ENCODE results near the gene ZC2HC1C. TPM values are rescaled to one million over a fixed set of nuclear protein-coding genes. Genes with fewer than 3 reads are reported as not detected.

ZC2HC1C gene
- total and polyA plus RNA-seq, 2 of the 13 experiments (the other 11 are each of a cell fraction or from before 2014, with no cell fraction given), result 3.3 to 3.5 TPM

- TF ChIP-seq, protein P1, sequence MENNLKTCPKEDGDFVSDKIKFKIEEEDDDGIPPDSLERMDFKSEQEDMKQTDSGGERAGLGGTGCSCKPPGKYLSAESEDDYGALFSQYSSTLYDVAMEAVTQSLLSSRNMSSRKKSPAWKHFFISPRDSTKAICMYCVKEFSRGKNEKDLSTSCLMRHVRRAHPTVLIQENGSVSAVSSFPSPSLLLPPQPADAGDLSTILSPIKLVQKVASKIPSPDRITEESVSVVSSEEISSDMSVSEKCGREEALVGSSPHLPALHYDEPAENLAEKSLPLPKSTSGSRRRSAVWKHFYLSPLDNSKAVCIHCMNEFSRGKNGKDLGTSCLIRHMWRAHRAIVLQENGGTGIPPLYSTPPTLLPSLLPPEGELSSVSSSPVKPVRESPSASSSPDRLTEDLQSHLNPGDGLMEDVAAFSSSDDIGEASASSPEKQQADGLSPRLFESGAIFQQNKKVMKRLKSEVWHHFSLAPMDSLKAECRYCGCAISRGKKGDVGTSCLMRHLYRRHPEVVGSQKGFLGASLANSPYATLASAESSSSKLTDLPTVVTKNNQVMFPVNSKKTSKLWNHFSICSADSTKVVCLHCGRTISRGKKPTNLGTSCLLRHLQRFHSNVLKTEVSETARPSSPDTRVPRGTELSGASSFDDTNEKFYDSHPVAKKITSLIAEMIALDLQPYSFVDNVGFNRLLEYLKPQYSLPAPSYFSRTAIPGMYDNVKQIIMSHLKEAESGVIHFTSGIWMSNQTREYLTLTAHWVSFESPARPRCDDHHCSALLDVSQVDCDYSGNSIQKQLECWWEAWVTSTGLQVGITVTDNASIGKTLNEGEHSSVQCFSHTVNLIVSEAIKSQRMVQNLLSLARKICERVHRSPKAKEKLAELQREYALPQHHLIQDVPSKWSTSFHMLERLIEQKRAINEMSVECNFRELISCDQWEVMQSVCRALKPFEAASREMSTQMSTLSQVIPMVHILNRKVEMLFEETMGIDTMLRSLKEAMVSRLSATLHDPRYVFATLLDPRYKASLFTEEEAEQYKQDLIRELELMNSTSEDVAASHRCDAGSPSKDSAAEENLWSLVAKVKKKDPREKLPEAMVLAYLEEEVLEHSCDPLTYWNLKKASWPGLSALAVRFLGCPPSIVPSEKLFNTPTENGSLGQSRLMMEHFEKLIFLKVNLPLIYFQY (CRISPR knock-in tag; IDR thresholded peaks at IDR 0.05; ENCODE audit: borderline replicate concordance), result no peak
- TF ChIP-seq MYC (CRISPR knock-in tag; IDR thresholded peaks at IDR 0.05; ENCODE audit: borderline replicate concordance), result no peak
- no peak for TF ChIP-seq ZNF570 (CRISPR knock-in tag; IDR thresholded peaks at IDR 0.05; ENCODE audit: borderline replicate concordance)
- no peak for TF ChIP-seq ZNF121 (CRISPR knock-in tag; IDR thresholded peaks at IDR 0.05)
- no peak for TF ChIP-seq MED8 (CRISPR knock-in tag; IDR thresholded peaks at IDR 0.05; ENCODE audit: insufficient replicate concordance)
Measured at GRCh38 chr14:75053396-75054291, 15.8 kb upstream of the ZC2HC1C start (continued).

DNA sequence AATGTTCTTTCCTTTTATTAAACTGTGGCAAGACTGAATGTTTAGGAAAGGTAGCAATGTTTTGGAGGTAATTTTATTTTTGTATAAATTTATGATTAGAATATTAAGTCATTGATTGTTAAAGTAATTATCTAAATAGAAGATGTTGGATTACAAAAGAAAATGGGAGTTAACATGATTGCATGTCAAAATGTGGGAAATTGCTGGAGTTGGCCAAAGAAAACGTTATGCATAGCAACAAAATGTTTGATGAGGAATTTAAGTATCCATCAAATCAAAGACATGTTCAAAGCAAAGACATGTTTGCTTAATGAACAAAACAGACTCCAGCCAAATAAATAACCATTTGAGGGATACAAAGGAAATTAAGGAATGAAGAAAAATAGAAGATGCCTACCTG, 15.0 kb upstream of the ZC2HC1C start:
- no peaks in the 10 kb centered on the region for H3K9me3 ChIP-seq (ENCODE audit: low read length)
- H2AFZ ChIP-seq (ENCODE audit: low read length), result no peak overlapping the region
- H3K4me3 ChIP-seq (replicated peaks in 1 of 3; ENCODE audit: insufficient read depth in 1 of 3, low read depth in 2 of 3, low read length in 3 of 3), result no peak overlapping the region
- no TSS peak for BruUV-seq (replicated peaks)
- peaks cover 20% of the 10 kb centered on the region for H3K4me1 ChIP-seq (ENCODE audit: insufficient read depth, low read length)
- in situ Hi-C loops (cut with HindIII; ENCODE audit: extremely low pct_ligation_motif_present, low pct_unique_long_range_greater_than_20kb), result no loop called here
- FAIRE-seq, result no peak
- intact Hi-C loops (cut with micrococcal nuclease; ENCODE audit: unreplicated experiment), result no loop called here
- peaks cover 16% of the 10 kb centered on the region for H3K79me2 ChIP-seq (ENCODE audit: insufficient read depth, low read length)
- H3K27ac ChIP-seq (ENCODE audit: extremely low read length, insufficient read depth, low read length), result no peak overlapping the region
- ChIA-PET CTCF (ENCODE audit: low intra/inter-chr PET ratio, low total read pairs) (no interaction called here), POLR2A (no interaction called here)
- H3K36me3 ChIP-seq (replicated peaks in 1 of 2; ENCODE audit: control insufficient read depth in 1 of 2, insufficient read depth in 2 of 2, low read length in 2 of 2), result no peaks in the 10 kb centered on the region; a peak in 2 of 5 replicates
- no peaks in the 10 kb centered on the region for H4K20me1 ChIP-seq (ENCODE audit: insufficient read depth, low read length)
- WGBS (ENCODE audit: low lambda C conversion rate), result 84% methylated on average over 1 of the region's 1 CpG
- H3K27me3 ChIP-seq (ENCODE audit: control insufficient read depth in 1 of 2, insufficient read depth in 2 of 2, low read length in 2 of 2), result no peaks in the 10 kb centered on the region
- DNase-seq (ENCODE audit: low spot score), result no peak
- H3K9ac ChIP-seq (ENCODE audit: insufficient read depth, low read depth, low read length), result no peak overlapping the region
- no peak overlapping the region for H3K4me2 ChIP-seq (ENCODE audit: low read depth, low read length)
- ATAC-seq, result no peak
- TF ChIP-seq SPEN (CRISPR knock-in tag; IDR thresholded peaks at IDR 0.05; ENCODE audit: low read depth), result no peak
- TF ChIP-seq, protein P2, sequence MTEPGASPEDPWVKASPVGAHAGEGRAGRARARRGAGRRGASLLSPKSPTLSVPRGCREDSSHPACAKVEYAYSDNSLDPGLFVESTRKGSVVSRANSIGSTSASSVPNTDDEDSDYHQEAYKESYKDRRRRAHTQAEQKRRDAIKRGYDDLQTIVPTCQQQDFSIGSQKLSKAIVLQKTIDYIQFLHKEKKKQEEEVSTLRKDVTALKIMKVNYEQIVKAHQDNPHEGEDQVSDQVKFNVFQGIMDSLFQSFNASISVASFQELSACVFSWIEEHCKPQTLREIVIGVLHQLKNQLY (CRISPR knock-in tag; IDR thresholded peaks at IDR 0.05), result no peak
- TF ChIP-seq, protein P3, sequence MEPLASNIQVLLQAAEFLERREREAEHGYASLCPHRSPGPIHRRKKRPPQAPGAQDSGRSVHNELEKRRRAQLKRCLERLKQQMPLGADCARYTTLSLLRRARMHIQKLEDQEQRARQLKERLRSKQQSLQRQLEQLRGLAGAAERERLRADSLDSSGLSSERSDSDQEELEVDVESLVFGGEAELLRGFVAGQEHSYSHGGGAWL (CRISPR knock-in tag; IDR thresholded peaks at IDR 0.05), result no peak
- TF ChIP-seq HBP1 (CRISPR knock-in tag; IDR thresholded peaks at IDR 0.05; ENCODE audit: low read depth), result no peak
- no peak for TF ChIP-seq AGO2 (optimal IDR thresholded peaks at IDR 0.05; ENCODE audit: low read depth, low read length)
- TF ChIP-seq PHF20 (CRISPR knock-in tag; IDR thresholded peaks at IDR 0.05), result no peak
- TF ChIP-seq, protein P4, sequence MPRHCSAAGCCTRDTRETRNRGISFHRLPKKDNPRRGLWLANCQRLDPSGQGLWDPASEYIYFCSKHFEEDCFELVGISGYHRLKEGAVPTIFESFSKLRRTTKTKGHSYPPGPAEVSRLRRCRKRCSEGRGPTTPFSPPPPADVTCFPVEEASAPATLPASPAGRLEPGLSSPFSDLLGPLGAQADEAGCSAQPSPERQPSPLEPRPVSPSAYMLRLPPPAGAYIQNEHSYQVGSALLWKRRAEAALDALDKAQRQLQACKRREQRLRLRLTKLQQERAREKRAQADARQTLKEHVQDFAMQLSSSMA (CRISPR knock-in tag; IDR thresholded peaks at IDR 0.05), result no peak
- TF ChIP-seq ZNF546 (CRISPR knock-in tag; conservative IDR thresholded peaks at IDR 0.05), result no peak
- TF ChIP-seq CHCHD3 (CRISPR knock-in tag; IDR thresholded peaks at IDR 0.05), result no peak
- TF ChIP-seq SP2 (CRISPR knock-in tag; IDR thresholded peaks at IDR 0.05), result no peak
- no peak for TF ChIP-seq KLF12 (CRISPR knock-in tag; IDR thresholded peaks at IDR 0.05; ENCODE audit: borderline replicate concordance)
